Stimulated activated CD4-positive, alpha-beta T cell treated with anti-CD3 and anti-CD28 coated beads, Interleukin-15, amount 100 ng/mL, for 48 hours (primary cell): Measurements from ENCODE around the gene PCDH10.

ENCODE experiments used
- DNase-seq, 2 donors: peaks; one replicate each; pipeline ENCODE4 v3.0.0-alpha.2; 2020; ENCODE audit warnings: low read depth in 2 of 2

Gene PCDH10, protein sequence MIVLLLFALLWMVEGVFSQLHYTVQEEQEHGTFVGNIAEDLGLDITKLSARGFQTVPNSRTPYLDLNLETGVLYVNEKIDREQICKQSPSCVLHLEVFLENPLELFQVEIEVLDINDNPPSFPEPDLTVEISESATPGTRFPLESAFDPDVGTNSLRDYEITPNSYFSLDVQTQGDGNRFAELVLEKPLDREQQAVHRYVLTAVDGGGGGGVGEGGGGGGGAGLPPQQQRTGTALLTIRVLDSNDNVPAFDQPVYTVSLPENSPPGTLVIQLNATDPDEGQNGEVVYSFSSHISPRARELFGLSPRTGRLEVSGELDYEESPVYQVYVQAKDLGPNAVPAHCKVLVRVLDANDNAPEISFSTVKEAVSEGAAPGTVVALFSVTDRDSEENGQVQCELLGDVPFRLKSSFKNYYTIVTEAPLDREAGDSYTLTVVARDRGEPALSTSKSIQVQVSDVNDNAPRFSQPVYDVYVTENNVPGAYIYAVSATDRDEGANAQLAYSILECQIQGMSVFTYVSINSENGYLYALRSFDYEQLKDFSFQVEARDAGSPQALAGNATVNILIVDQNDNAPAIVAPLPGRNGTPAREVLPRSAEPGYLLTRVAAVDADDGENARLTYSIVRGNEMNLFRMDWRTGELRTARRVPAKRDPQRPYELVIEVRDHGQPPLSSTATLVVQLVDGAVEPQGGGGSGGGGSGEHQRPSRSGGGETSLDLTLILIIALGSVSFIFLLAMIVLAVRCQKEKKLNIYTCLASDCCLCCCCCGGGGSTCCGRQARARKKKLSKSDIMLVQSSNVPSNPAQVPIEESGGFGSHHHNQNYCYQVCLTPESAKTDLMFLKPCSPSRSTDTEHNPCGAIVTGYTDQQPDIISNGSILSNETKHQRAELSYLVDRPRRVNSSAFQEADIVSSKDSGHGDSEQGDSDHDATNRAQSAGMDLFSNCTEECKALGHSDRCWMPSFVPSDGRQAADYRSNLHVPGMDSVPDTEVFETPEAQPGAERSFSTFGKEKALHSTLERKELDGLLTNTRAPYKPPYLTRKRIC

GRCh38 chr4:133148690-133149363, at the start of gene PCDH10:
Gene PCDH10, plus strand, starts transcription at chr4:133149294. Its CDS starts 847 bp downstream, at chr4:133150141.
- peak in 1 of 2 donors; percentile 16 for DNase-seq

DNA sequence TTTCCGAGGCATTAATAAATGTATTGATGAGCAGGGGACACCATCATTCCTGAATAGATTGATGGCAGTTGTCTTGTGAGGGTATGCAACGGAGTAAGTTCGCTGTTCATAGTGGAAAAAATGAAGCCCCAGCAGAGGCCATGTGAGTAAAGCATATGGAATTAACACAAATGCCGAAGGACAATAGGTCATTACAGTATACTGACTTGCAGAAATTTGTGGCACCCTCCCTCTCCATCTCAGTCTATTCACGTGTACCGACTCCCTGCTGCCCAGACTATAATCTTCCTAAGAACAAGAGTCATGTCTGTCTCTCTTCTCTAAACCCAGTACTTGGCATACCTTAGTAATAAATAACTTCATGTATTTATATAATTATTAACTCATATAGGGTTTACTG, 47.1 kb upstream of the PCDH10 start:
- DNase-seq, result no peak

- DNase-seq, result no peak
Measured at GRCh38 chr4:133102612-133103409, 46.3 kb upstream of the PCDH10 start.

DNA sequence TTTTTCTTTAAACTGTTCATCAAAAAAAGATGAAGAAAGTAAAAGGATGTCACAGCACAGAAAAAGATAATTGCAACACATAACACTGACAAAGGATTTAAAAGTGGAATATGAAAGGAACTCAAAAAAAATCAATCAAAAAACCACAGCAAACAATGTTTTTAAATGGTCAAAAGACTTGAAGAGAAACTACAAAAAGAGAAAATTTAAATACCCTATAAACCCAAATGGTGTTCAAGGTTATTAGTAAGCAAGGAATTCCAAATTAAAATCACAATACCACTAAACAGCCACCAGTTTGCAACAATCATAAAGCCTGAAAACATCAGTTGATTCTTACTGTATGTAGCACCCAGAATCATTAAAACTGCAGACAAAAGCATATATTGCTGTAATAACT, 36.5 kb upstream of the PCDH10 start:
- DNase-seq, result no peak

DNA sequence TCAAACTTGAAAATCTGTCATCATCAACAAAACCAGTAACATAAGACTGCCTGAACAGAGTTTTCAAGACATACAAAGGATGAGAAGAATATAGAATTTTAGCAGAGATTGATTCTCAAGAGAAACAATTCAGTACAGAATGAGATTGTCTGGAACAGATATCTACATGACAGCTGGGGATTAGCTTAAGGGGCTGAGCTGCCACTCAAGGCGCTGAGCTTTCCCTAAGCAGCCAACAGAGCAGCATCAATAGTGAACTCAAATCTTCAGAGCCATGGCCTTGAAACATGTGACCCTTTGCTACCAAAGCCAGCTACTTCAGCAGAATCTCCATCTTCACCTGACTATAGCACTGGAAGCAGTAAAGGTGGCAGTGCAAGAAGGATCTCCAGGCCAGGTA, 24.3 kb upstream of the PCDH10 start:
- DNase-seq, result no peak

GRCh38 chr4:133127500-133127899, 21.6 kb upstream of the PCDH10 start:
- DNase-seq, result no peak

- DNase-seq, result no peak
Measured at GRCh38 chr4:133129237-133129636, 19.9 kb upstream of the PCDH10 start.

DNA sequence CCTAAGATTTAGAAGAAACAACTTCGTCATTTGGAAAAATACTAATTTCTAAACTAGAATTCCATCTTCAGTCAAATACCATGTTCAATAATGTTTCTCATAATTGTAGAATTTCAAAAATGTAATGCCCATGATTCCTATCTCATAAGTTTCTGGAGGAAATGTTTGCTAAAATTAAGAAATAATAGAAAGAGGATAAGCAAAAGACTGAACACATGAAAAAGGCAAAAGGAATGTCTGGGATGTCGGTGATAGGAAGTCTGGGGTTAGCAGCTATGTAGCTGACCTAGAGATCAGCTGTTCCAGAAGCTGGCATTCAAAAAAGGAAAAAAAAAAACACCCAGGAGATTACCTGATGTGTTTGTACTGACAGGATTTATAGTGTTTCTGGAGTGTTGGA, 18.9 kb upstream of the PCDH10 start:
- no peak for DNase-seq

GRCh38 chr4:133131829-133132460, 17.1 kb upstream of the PCDH10 start:
- no peak for DNase-seq

DNA sequence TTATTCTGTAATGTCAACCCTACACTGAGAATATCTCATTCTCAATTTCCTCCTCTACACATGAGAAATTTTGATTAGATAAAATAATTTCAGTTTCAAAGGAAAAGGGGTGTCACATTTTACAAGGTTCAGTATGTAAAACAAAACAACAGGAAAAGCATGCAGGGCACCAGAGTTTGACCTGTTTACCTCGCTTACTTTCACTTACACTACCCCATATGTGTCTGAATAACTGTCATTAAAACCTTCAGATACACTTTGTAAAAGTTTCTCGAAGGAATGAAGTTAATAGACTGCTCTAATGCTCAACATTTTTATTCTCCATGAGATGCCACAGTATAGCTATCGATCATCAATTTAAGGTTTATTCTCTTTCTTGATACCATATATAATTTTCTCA, 12.3 kb upstream of the PCDH10 start:
- DNase-seq, result no peak

DNA sequence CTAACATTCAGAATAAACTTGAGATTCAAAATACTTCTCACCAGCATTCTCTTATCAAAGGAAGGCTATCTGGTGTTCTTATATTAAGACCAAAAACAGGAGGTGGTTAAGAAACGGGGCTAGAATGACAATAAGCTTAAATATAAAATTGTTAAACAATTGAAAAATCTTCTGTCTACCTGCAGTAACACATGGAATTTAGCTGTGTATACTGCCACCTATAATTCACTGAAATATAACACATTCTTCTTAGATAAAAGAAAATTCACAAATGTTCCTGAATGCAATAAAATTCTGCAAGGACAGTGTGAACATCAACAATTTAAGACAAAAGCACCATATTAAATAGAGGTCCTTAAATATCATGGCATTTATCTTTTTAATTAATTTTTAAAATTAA, 11.5 kb upstream of the PCDH10 start:
- no peak for DNase-seq

GRCh38 chr4:133143775-133144430, 5.2 kb upstream of the PCDH10 start:
- DNase-seq, result no peak

- DNase-seq, result no peak
Measured at GRCh38 chr4:133145241-133145640, 3.9 kb upstream of the PCDH10 start.

GRCh38 chr4:133145758-133146573, 3.1 kb upstream of the PCDH10 start:
- DNase-seq, result no peak

GRCh38 chr4:133146574-133147241, 2.4 kb upstream of the PCDH10 start:
- DNase-seq, result no peak

DNA sequence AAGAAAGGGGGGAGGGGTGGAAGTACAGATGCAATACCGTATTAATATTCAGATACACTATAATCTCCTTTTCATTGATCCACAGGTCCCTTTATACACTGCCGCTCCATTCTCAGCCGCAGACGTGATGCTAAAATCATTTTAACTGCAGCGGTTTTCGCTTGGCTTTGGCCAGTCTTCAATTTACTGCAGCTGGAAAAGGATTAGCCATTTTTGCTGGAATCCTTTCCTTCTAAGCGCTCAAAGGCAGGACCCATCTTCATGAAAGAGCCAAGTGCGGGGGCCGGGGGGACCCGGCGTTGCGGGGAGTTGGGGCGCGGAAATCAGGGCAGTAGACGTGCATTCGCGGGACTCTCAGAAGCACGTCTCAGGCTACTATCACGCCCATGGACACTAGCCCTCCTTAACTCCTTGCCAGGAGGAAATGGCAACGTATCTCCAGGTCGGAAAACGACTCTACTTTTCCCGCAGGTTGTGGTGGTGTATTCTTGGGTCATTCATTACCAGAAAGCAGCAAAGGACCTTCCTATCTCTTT, 1.7 kb upstream of the PCDH10 start:
- DNase-seq, result no peak

- no peak for DNase-seq
Measured at GRCh38 chr4:133147921-133148689, 989 bp upstream of the PCDH10 start.

DNA sequence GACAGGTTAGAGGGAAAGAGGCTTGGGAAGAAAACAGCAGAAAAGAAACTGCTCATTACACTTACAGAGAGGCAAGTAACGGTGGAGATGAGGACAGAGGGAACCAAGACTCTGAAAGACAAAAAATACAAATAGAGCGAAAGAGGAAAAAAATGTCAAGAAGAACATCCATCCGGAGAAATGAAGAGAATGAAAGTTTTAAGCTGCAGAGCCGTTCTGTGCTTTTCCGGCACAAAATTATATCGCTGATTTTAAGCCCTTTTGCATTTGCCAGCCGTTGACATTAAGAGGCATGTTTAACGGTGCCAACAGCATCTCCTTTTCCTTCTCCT, 236 bp downstream of the PCDH10 start:
- no peak for DNase-seq
